NT2/D1 (cell line): Measurements from ENCODE around the gene TMPRSS11D.

Experiments used
- DNase-seq: peaks from one replicate; pipeline ENCODE4 v3.0.0-alpha.2; 2011; ENCODE audit warnings: low read depth, low spot score
- H3K27me3 ChIP-seq: 2 replicates; pipeline ENCODE4 v1.6.0; 2011; ENCODE audit warnings: mild to moderate bottlenecking; ENCODE audit not compliant: insufficient read length, insufficient read depth
- H3K36me3 ChIP-seq: 2 replicates; pipeline ENCODE4 v1.6.1; 2011; ENCODE audit warnings: mild to moderate bottlenecking, low read length, mixed read lengths; ENCODE audit not compliant: insufficient read depth, insufficient read length
- H3K4me1 ChIP-seq: 2 replicates; pipeline ENCODE4 v1.5.1; 2011; ENCODE audit not compliant: insufficient read depth, insufficient read length
- H3K4me3 ChIP-seq: 2 replicates; pipeline ENCODE4 v1.5.1; 2011; ENCODE audit warnings: low read depth; ENCODE audit not compliant: insufficient read length
- H3K9ac ChIP-seq: 2 replicates; pipeline ENCODE4 v1.6.0; 2011; ENCODE audit warnings: low read depth; ENCODE audit not compliant: insufficient read length
- H3K9me3 ChIP-seq: 2 replicates; pipeline ENCODE4 v1.5.1; 2011; ENCODE audit warnings: mild to moderate bottlenecking, low read length; ENCODE audit not compliant: insufficient read depth
- SUZ12 ChIP-seq: IDR thresholded peaks from 2 replicates; pipeline ENCODE4 v1.6.1; 2011; ENCODE audit not compliant: insufficient read length, insufficient read depth; ENCODE audit errors: extremely low read depth
- YY1 ChIP-seq: IDR thresholded peaks from 2 replicates; pipeline ENCODE4 v1.6.1; 2011; ENCODE audit not compliant: insufficient read length, insufficient read depth
- ZNF274 ChIP-seq: IDR thresholded peaks from 2 replicates; pipeline ENCODE4 v1.6.1; 2011; ENCODE audit warnings: mild to moderate bottlenecking, low read depth, low read length

Gene TMPRSS11D

GRCh38 chr4:67886281-67886680 lies 2.5 kb upstream of the TMPRSS11D start:
- TF ChIP-seq YY1 (no peak), SUZ12 (no peak), ZNF274 (no peak)
- no peaks in the 10 kb centered on the region for H3K27me3 ChIP-seq
- no peak for DNase-seq
- H3K4me3 ChIP-seq, result no peak overlapping the region
- no peak overlapping the region for H3K9ac ChIP-seq
- H3K9me3 ChIP-seq, result no peaks in the 10 kb centered on the region
- H3K36me3 ChIP-seq, result no peaks in the 10 kb centered on the region
- no peaks in the 10 kb centered on the region for H3K4me1 ChIP-seq

DNA sequence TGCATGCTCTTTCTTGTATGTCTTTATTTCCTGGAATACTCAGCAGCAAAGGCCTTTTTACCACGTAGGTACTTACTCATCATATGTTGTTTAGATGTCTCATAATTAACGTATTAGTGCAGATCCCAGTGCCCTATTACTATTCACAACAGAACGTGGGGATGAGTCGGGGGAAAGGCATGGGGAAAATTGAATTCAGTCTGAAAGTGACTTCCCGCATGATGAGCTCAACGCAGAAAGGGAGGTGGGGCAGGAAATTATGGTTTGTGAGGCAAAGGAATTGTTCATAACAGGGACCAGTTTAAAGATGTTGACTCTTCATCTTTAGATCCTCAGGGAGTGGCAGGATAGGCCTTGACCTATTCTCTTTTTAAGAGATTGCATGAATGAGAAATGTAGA lies 2.0 kb upstream of the TMPRSS11D start:
- Histone ChIP-seq H3K27me3 (no peaks in the 10 kb centered on the region), H3K9ac (no peak overlapping the region), H3K4me3 (no peak overlapping the region), H3K9me3 (no peaks in the 10 kb centered on the region), H3K36me3 (no peaks in the 10 kb centered on the region), H3K4me1 (no peaks in the 10 kb centered on the region)
- TF ChIP-seq SUZ12 (no peak), YY1 (no peak), ZNF274 (no peak)
- DNase-seq, result no peak

- Histone ChIP-seq H3K9me3 (no peaks in the 10 kb centered on the region), H3K27me3 (no peaks in the 10 kb centered on the region), H3K4me1 (no peaks in the 10 kb centered on the region), H3K4me3 (no peak overlapping the region), H3K36me3 (no peaks in the 10 kb centered on the region), H3K9ac (no peak overlapping the region)
- TF ChIP-seq ZNF274, result no peak
- TF ChIP-seq SUZ12, result no peak
- TF ChIP-seq YY1, result no peak
- no peak for DNase-seq
Observed at GRCh38 chr4:67884701-67885100, 899 bp upstream of the TMPRSS11D start.

GRCh38 chr4:67883458-67883857 lies 344 bp downstream of the TMPRSS11D start:
- no peak for DNase-seq
- TF ChIP-seq SUZ12, result no peak
- TF ChIP-seq ZNF274, result no peak
- no peak for TF ChIP-seq YY1
- Histone ChIP-seq H3K9me3 (no peaks in the 10 kb centered on the region), H3K9ac (no peak overlapping the region), H3K4me3 (no peak overlapping the region), H3K36me3 (no peaks in the 10 kb centered on the region), H3K27me3 (no peaks in the 10 kb centered on the region), H3K4me1 (no peaks in the 10 kb centered on the region)

GRCh38 chr4:67880866-67881610 lies 2.8 kb downstream of the TMPRSS11D start:
- Histone ChIP-seq H3K9ac (no peak overlapping the region), H3K4me1 (no peaks in the 10 kb centered on the region), H3K9me3 (no peaks in the 10 kb centered on the region), H3K27me3 (no peaks in the 10 kb centered on the region), H3K36me3 (no peaks in the 10 kb centered on the region), H3K4me3 (no peak overlapping the region)
- no peak for DNase-seq
- no peak for TF ChIP-seq SUZ12

- Histone ChIP-seq H3K9ac (no peak overlapping the region), H3K9me3 (no peaks in the 10 kb centered on the region), H3K27me3 (no peaks in the 10 kb centered on the region), H3K36me3 (no peaks in the 10 kb centered on the region), H3K4me3 (no peak overlapping the region), H3K4me1 (no peaks in the 10 kb centered on the region)
- TF ChIP-seq YY1, result no peak
- no peak for TF ChIP-seq SUZ12
- TF ChIP-seq ZNF274, result no peak
- no peak for DNase-seq
Observed at GRCh38 chr4:67879486-67879885, 4.3 kb downstream of the TMPRSS11D start.

- TF ChIP-seq YY1 (no peak), SUZ12 (no peak), ZNF274 (no peak)
- no peak overlapping the region for H3K4me3 ChIP-seq
- DNase-seq, result no peak
- no peaks in the 10 kb centered on the region for H3K27me3 ChIP-seq
- no peak overlapping the region for H3K9ac ChIP-seq
- no peaks in the 10 kb centered on the region for H3K4me1 ChIP-seq
- H3K9me3 ChIP-seq, result no peaks in the 10 kb centered on the region
- no peaks in the 10 kb centered on the region for H3K36me3 ChIP-seq
Observed at GRCh38 chr4:67877086-67877485, 6.7 kb downstream of the TMPRSS11D start.

DNA sequence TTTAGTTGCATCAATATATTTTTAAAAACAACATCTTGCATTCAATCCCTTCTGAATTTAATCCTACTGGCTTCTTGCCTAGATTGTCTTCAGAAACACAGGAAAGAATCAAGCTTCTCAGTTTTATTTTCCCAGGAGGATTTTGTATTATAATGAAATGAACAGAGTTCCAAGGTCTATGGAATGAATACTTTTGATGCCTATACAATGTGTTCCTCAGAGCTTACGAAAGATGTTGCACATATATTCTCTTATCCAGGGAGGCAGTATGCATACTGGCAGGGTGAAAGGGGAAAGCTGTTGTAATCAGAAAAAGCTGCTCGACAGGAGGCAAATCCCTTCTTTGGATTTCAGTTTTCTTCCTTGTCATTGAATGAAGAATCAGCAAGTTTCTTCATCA lies 8.8 kb downstream of the TMPRSS11D start:
- no peaks in the 10 kb centered on the region for H3K27me3 ChIP-seq
- no peak for DNase-seq
- TF ChIP-seq ZNF274 (no peak), SUZ12 (no peak), YY1 (no peak)

More for the DNA sequence above, 8.8 kb downstream of the TMPRSS11D start:
- H3K9ac ChIP-seq, result no peak overlapping the region
- no peaks in the 10 kb centered on the region for H3K4me1 ChIP-seq
- no peaks in the 10 kb centered on the region for H3K9me3 ChIP-seq
- H3K36me3 ChIP-seq, result no peaks in the 10 kb centered on the region
- no peak overlapping the region for H3K4me3 ChIP-seq
